Lower leg skin (tissue), 3 donors: ENCODE results near the gene DBN1.

Source experiments
- POLR2A ChIP-seq, 2 donors: fragments of 450-650 bp; IDR thresholded peaks; one replicate each; pipeline ENCODE4 v1.6.1; 2016 to 2017; ENCODE audit warnings: antibody characterized with exemption in 2 of 2, mild to moderate bottlenecking in 1 of 2, moderate library complexity in 1 of 2
- TF ChIP-seq, protein P1 (sequence below), 3 donors: fragments of 450-650 bp; IDR thresholded peaks; one replicate each; pipeline ENCODE4 v1.5.1; 2016; ENCODE audit warnings: antibody characterized with exemption in 3 of 3, mild to moderate bottlenecking in 3 of 3, moderate library complexity in 2 of 3

DNA sequence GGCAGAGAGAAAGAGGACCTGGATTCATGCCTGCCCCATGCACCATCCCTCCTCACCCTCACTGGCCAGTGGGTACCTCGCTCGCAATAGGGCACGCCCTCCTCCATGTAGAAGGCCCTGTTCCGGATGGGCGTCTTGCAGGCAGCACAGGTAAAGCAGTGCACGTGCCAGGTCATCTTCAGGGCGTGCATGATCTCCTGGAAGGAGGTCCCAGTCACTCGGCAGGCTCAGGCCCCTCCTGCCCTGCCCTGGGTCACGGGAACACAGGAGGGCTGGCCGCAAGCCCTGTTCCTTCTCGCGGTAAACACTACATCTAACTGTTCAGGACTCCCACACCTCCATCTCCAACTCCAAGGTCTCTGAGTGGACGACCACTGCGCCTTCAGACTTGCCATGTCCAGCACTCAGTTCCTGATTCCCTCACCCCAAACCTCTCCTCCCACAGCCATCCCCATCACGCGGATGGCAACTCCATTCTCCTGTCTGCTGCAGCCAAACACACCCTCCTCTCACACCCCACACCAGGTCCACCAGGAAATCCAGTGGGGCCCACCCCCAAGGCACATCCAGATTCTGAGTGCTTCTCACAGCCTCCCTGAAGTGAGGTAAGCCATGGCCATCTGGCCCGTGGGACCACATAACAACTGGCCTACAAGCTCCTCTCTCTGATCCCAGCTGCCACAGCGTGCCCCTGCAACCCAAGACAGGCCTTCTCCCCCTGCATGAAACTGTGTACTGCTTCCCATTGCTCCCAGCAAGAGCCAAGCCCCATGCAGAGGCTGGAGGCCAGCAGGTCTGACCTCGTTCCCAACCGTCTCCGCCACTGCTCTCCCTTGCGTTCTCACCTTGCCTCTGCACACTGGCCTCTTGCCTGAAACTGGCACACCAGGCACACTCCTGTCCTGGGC lies 10.8 kb upstream of the DBN1 start:
- TF ChIP-seq, protein P1, sequence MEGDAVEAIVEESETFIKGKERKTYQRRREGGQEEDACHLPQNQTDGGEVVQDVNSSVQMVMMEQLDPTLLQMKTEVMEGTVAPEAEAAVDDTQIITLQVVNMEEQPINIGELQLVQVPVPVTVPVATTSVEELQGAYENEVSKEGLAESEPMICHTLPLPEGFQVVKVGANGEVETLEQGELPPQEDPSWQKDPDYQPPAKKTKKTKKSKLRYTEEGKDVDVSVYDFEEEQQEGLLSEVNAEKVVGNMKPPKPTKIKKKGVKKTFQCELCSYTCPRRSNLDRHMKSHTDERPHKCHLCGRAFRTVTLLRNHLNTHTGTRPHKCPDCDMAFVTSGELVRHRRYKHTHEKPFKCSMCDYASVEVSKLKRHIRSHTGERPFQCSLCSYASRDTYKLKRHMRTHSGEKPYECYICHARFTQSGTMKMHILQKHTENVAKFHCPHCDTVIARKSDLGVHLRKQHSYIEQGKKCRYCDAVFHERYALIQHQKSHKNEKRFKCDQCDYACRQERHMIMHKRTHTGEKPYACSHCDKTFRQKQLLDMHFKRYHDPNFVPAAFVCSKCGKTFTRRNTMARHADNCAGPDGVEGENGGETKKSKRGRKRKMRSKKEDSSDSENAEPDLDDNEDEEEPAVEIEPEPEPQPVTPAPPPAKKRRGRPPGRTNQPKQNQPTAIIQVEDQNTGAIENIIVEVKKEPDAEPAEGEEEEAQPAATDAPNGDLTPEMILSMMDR (IDR thresholded peaks at IDR 0.05), result no peak
- TF ChIP-seq POLR2A (IDR thresholded peaks at IDR 0.05), result no peak
